SK-N-SH (cell line): ENCODE measurements around the gene HMBS. TPM values are rescaled to one million over a fixed set of nuclear protein-coding genes. Genes with fewer than 3 reads are reported as not detected.

Source experiments
- CTCF ChIA-PET: fragments of 300-600, 350-600 bp; formaldehyde crosslinking; extraction: SDS; loops from one replicate; lab custom pipeline; 2021; lab: Yijun Ruan, JAX
- POLR2A ChIA-PET: fragments of 350-600 bp; sonication (Branson Sonifier 250); formaldehyde crosslinking; extraction: SDS; loops from one replicate; lab custom pipeline; 2020; ENCODE audit warnings: antibody characterized with exemption, inconsistent platforms; lab: Yijun Ruan, JAX
- DNase-seq: peaks from one replicate; pipeline ENCODE4 v3.0.0; 2012
- H2AFZ ChIP-seq: fragments of 200-600 bp; sonication (generic); 2 replicates; pipeline ENCODE4 v1.8.1; 2016; ENCODE audit warnings: antibody characterized with exemption, mild to moderate bottlenecking, low read depth
- H3F3A ChIP-seq: fragments of 200-600 bp; sonication (generic); replicated peaks from 2 replicates; pipeline ENCODE3; 2016; ENCODE audit warnings: antibody characterized with exemption, mild to moderate bottlenecking; ENCODE audit not compliant: insufficient read depth
- H3K27ac ChIP-seq, 2 experiments: fragments of 200-500 bp in 1 of 2; fragments of 200-600 bp in 1 of 2; sonication (Bioruptor generic) in 1 of 2; sonication (generic), shearing (Covaris generic) in 1 of 2; 2 replicates each; pipeline versions ENCODE4 v1.5.1 to v1.6.1; 2014 to 2016; ENCODE audit warnings: low read depth in 2 of 2, inconsistent platforms in 1 of 2, low read length in 1 of 2, mild to moderate bottlenecking in 1 of 2, mixed read lengths in 1 of 2
- H3K27me3 ChIP-seq: fragments of 200-600 bp; sonication (generic), shearing (Covaris generic); 2 replicates; pipeline ENCODE4 v1.6.1; 2016; ENCODE audit warnings: mixed run types; ENCODE audit not compliant: insufficient read depth
- H3K36me3 ChIP-seq, 2 experiments: fragments of 200-500 bp in 1 of 2; fragments of 200-600 bp in 1 of 2; sonication (Bioruptor generic) in 1 of 2; sonication (generic) in 1 of 2; replicated peaks in 1 of 2; 2 replicates each; pipeline versions ENCODE3 to v1.5.1; 2014 to 2016; ENCODE audit warnings: low read length in 1 of 2, mild to moderate bottlenecking in 1 of 2; ENCODE audit not compliant: insufficient read depth in 2 of 2, control insufficient read depth in 1 of 2
- H3K4me1 ChIP-seq, 2 experiments: fragments of 200-500 bp in 1 of 2; fragments of 200-600 bp in 1 of 2; sonication (Bioruptor generic) in 1 of 2; sonication (generic), shearing (Covaris generic) in 1 of 2; 2 replicates each; pipeline versions ENCODE4 v1.5.1 to v1.6.1; 2014 to 2016; ENCODE audit warnings: low read depth in 1 of 2, low read length in 1 of 2, mixed run types in 1 of 2; ENCODE audit not compliant: insufficient read depth in 2 of 2, control insufficient read depth in 1 of 2
- H3K4me2 ChIP-seq: fragments of 200-600 bp; sonication (generic), shearing (Covaris generic); 2 replicates; pipeline ENCODE4 v1.6.1; 2017; ENCODE audit warnings: mixed run types
- H3K4me3 ChIP-seq, 2 experiments: fragments of 200-500 bp in 1 of 2; fragments of 200-600 bp in 1 of 2; sonication (Bioruptor generic) in 1 of 2; sonication (generic), shearing (Covaris generic) in 1 of 2; 2 replicates each; pipeline versions ENCODE4 v1.5.1 to v1.8.1; 2014 to 2016; ENCODE audit warnings: low read depth in 2 of 2, inconsistent platforms in 1 of 2, low read length in 1 of 2, mild to moderate bottlenecking in 1 of 2, mixed read lengths in 1 of 2, moderate library complexity in 1 of 2
- H3K79me2 ChIP-seq: fragments of 200-600 bp; sonication (generic); 2 replicates; pipeline ENCODE4 v1.8.1; 2017; ENCODE audit warnings: mild to moderate bottlenecking; ENCODE audit not compliant: insufficient read depth
- H3K9ac ChIP-seq: fragments of 200-600 bp; sonication (generic); 2 replicates; pipeline ENCODE4 v1.6.1; 2017; ENCODE audit warnings: mixed run types
- H3K9me2 ChIP-seq: fragments of 200-600 bp; sonication (generic); 2 replicates; pipeline ENCODE4 v1.6.1; 2017; ENCODE audit warnings: mixed run types
- H3K9me3 ChIP-seq: fragments of 200-600 bp; sonication (generic); 2 replicates; pipeline ENCODE4 v1.6.1; 2017; ENCODE audit warnings: mixed run types, mild to moderate bottlenecking, moderate library complexity
- H4K20me1 ChIP-seq: fragments of 200-600 bp; sonication (generic); 2 replicates; pipeline ENCODE4 v1.6.1; 2017; ENCODE audit warnings: mild to moderate bottlenecking, mixed run types; ENCODE audit not compliant: insufficient read depth
- GABPA ChIP-seq: IDR thresholded peaks from 2 replicates; pipeline ENCODE4 v1.4.0; 2012; ENCODE audit warnings: low read depth, mild to moderate bottlenecking
- JUND ChIP-seq: IDR thresholded peaks from 2 replicates; pipeline ENCODE4 v1.4.0; 2012
- RAD21 ChIP-seq: IDR thresholded peaks from 2 replicates; pipeline ENCODE4 v1.6.1; 2012; ENCODE audit warnings: mild to moderate bottlenecking, low read length
- SIN3A ChIP-seq: IDR thresholded peaks from 2 replicates; pipeline ENCODE4 v1.6.1; 2012; ENCODE audit warnings: low read depth, mild to moderate bottlenecking, low read length, moderate library complexity, borderline replicate concordance
- SMC3 ChIP-seq: IDR thresholded peaks from 2 replicates; pipeline ENCODE4 v1.6.1; 2012; ENCODE audit warnings: low read depth, low read length, improper control_type of control experiment
- TAF1 ChIP-seq: IDR thresholded peaks from 2 replicates; pipeline ENCODE4 v1.6.1; 2012; ENCODE audit warnings: low read depth, mild to moderate bottlenecking, low read length, moderate library complexity, borderline replicate concordance
- TCF12 ChIP-seq: IDR thresholded peaks from 2 replicates; pipeline ENCODE4 v1.4.0; 2012
- YY1 ChIP-seq: IDR thresholded peaks from 2 replicates; pipeline ENCODE4 v1.4.0; 2012; ENCODE audit warnings: low read depth, mild to moderate bottlenecking
- WGBS: methylation state at CpG from one replicate; pipeline ENCODE4 v1.1.6; 2017; ENCODE audit warnings: low lambda C conversion rate; 5-methylcytosine and 5-hydroxymethylcytosine counted together
- polyA plus RNA-seq, 3 experiments: library from polyadenylated mRNA; depleted of rRNA; stranded (reverse); fragments of >200 nt; gene quantifications; 2 replicates each; pipeline ENCODE4 v1.2.3, GENCODE V29; 2012
- TF ChIP-seq, protein P1 (sequence below): fragments of 200-600 bp; sonication (generic); IDR thresholded peaks from 2 replicates; pipeline ENCODE4 v1.6.1; 2017; ENCODE audit warnings: antibody characterized with exemption, mild to moderate bottlenecking, moderate library complexity
- TF ChIP-seq, protein P2 (sequence below): IDR thresholded peaks from 2 replicates; pipeline ENCODE4 v1.6.1; 2012; ENCODE audit warnings: mild to moderate bottlenecking, low read depth, low read length, moderate library complexity
- TF ChIP-seq, protein P3 (sequence below): fragments of 150-350 bp; IDR thresholded peaks from 2 replicates; pipeline ENCODE4 v1.6.1; 2016; ENCODE audit warnings: mild to moderate bottlenecking, low read depth, low read length

HMBS gene
- polyA plus RNA-seq, 1 of the 3 experiments (the other 2 are of a cell fraction), result 69.4 TPM

DNA sequence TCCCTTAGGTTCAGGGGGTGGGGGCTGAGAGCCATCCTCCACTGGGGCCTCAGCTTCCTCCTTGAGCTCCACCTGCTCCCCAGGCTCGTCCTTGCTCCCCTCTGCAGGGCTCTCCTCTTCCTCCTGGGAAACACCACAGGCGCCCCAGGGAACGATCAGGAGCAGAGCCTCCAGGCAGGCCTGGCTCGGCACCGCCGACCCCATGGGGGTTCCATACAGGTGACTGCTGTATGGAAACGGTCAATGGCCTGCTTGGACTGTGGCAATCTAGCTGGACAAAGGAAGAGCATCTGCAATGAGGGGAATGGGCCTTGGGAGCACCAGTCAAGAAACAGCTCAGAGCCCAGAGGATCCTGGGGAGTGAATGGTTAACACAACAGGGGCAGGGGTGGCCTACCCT, 35.6 kb upstream of the HMBS start (continued):
- TF ChIP-seq, protein P1, sequence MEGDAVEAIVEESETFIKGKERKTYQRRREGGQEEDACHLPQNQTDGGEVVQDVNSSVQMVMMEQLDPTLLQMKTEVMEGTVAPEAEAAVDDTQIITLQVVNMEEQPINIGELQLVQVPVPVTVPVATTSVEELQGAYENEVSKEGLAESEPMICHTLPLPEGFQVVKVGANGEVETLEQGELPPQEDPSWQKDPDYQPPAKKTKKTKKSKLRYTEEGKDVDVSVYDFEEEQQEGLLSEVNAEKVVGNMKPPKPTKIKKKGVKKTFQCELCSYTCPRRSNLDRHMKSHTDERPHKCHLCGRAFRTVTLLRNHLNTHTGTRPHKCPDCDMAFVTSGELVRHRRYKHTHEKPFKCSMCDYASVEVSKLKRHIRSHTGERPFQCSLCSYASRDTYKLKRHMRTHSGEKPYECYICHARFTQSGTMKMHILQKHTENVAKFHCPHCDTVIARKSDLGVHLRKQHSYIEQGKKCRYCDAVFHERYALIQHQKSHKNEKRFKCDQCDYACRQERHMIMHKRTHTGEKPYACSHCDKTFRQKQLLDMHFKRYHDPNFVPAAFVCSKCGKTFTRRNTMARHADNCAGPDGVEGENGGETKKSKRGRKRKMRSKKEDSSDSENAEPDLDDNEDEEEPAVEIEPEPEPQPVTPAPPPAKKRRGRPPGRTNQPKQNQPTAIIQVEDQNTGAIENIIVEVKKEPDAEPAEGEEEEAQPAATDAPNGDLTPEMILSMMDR, result no peak
- no peak for TF ChIP-seq JUND

DNA sequence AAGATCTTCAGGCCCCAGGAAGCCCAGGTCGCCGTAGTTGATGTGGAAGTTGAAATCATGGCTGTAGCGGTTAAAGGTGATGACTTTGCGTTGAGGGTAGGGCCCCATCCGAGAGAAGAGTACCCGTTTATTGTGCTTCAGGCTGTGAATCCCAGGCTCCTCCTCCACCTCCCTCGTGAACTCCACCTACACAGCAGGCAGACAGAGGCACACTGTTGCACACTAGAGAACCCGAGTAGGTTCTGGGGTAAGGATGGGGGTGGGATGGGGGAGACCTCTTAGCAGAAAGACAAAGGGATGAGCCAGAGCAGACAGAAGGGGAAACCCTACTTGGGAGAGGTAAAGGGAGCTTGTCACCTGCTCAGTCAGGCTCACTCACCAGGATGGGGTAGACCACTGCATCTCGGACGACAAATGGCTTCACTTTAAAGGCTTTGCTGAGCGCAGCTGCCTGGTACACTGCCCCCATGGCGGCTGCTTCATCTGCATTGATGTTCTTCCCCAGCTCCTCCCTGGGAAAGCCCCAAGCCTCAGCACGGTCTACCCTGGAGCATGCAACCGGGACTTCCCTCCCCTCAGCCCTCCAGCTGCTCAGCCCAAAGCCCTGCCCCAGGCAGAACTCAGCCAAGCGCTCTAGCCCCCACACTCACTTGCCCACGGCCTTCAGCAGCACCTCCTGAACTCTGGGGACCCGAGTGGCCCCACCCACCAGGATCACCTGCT, 33.1 kb upstream of the HMBS start:
- TF ChIP-seq SMC3 (no peak), TCF12 (no peak), GABPA (no peak), RAD21 (no peak), SIN3A (no peak), TAF1 (no peak), YY1 (no peak)
- TF ChIP-seq, protein P2, sequence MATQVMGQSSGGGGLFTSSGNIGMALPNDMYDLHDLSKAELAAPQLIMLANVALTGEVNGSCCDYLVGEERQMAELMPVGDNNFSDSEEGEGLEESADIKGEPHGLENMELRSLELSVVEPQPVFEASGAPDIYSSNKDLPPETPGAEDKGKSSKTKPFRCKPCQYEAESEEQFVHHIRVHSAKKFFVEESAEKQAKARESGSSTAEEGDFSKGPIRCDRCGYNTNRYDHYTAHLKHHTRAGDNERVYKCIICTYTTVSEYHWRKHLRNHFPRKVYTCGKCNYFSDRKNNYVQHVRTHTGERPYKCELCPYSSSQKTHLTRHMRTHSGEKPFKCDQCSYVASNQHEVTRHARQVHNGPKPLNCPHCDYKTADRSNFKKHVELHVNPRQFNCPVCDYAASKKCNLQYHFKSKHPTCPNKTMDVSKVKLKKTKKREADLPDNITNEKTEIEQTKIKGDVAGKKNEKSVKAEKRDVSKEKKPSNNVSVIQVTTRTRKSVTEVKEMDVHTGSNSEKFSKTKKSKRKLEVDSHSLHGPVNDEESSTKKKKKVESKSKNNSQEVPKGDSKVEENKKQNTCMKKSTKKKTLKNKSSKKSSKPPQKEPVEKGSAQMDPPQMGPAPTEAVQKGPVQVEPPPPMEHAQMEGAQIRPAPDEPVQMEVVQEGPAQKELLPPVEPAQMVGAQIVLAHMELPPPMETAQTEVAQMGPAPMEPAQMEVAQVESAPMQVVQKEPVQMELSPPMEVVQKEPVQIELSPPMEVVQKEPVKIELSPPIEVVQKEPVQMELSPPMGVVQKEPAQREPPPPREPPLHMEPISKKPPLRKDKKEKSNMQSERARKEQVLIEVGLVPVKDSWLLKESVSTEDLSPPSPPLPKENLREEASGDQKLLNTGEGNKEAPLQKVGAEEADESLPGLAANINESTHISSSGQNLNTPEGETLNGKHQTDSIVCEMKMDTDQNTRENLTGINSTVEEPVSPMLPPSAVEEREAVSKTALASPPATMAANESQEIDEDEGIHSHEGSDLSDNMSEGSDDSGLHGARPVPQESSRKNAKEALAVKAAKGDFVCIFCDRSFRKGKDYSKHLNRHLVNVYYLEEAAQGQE, result no peak
- TF ChIP-seq, protein P3, sequence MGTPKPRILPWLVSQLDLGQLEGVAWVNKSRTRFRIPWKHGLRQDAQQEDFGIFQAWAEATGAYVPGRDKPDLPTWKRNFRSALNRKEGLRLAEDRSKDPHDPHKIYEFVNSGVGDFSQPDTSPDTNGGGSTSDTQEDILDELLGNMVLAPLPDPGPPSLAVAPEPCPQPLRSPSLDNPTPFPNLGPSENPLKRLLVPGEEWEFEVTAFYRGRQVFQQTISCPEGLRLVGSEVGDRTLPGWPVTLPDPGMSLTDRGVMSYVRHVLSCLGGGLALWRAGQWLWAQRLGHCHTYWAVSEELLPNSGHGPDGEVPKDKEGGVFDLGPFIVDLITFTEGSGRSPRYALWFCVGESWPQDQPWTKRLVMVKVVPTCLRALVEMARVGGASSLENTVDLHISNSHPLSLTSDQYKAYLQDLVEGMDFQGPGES, result no peak
- H3K9ac ChIP-seq, result no peak overlapping the region
- no peak for DNase-seq
- H3K27me3 ChIP-seq, result no peaks in the 10 kb centered on the region
- H3K4me3 ChIP-seq, result no peak overlapping the region
- no peak overlapping the region for H2AFZ ChIP-seq
- no peaks in the 10 kb centered on the region for H3K9me2 ChIP-seq
- CTCF ChIA-PET, result interaction anchor here (1.4 kb wide), 1 partner anchor 22 kb away, joined by 5 read pairs; no protein-coding TSS in a partner anchor
- H3K4me2 ChIP-seq, result no peak overlapping the region
- no peaks in the 10 kb centered on the region for H3F3A ChIP-seq
- H3K79me2 ChIP-seq, result peaks cover 25% of the 10 kb centered on the region
- H3K9me3 ChIP-seq, result no peaks in the 10 kb centered on the region
- no peaks in the 10 kb centered on the region for H4K20me1 ChIP-seq
- H3K27ac ChIP-seq, result no peak overlapping the region
- H3K36me3 ChIP-seq, result peaks cover 41 to 78% of the 10 kb centered on the region in 2 experiments
- H3K4me1 ChIP-seq, result peaks cover 8 to 14% of the 10 kb centered on the region in 2 experiments; a peak in 1 of 4 replicates
- POLR2A ChIA-PET, result interaction anchor here (1.2 kb wide), 1 partner anchor 9 kb away, joined by 4 read pairs; no protein-coding TSS in a partner anchor
- 97% methylated on average over 10 of the region's 17 CpGs for WGBS
